ENCODE data around the gene ISYNA1.

ISYNA1 gene

DNA sequence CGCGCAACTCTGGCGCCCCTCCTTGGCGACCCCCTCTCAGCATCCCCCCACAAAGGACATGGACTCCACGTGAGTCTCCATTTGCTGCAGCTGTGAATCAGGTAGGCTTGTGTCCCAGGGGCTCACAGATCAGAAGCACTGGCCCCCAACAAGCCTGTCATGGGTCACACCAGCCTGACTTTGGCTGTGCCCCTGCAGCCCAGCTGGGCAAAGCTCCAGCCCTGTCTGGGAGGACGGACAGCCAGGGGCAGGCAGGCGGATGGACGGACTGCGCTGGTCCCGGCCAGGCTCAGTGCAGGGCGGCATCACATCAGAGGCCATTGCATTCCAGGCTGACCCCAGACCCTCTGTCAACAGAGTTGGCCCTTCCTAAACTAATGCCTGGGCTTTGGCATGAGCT is 28.4 kb upstream of the ISYNA1 start:
- DNase-seq = no peak

DNA sequence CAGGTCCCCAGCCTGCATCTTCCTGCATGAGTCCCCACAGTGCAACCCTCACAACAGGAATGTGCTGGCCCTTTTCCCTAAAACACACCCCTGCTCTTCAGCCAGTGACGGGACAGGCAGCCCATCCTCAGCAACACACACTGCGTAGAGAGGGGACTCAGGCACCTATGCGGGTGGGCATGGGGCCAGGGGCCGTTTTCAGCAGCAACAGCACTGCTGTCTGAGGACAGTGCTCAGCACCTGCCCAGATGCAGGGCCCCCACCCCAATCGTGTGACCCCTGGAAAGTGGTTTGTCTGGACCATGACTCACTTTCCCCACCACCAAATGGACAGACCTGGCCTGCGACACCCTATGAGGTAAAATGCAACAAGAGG is 28.0 kb upstream of the ISYNA1 start:
- DNase-seq = no peak

DNA sequence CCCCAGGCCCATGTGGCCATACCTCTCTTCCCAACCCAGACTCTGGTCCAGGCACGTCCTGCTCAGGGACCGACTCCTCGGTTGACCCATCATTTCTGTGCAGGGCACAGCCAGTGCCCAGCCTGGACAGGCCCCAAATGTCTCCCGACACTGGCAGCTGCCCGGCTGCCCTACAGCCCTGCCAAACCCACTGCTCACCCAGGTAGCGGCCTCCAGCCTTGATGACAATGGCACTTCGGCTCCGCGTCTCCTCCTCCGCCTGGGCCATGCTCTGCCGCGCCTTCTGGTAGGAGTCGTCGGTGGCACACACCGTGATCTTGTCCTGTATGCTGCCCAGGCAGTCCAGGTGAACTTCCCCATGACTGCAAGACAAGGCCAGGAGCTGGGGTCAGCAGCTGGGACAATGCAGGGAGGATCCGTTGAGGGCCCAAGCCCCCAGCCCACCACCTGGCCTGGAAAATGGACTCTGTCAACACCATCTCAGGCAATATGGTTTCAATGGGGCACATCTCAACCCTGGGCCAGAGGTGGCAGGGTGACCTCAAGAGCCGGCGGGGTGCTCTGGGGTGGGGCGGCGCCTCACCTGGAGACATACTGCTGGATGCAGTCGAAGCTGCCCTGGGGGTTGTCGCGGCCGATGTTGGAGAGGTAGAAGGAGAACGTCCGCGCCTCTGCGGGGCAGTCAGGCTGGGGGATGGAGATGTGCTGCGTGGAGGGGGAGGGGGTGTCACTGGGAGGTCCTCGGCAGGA is 27.5 kb upstream of the ISYNA1 start:
- no peak for DNase-seq

DNA sequence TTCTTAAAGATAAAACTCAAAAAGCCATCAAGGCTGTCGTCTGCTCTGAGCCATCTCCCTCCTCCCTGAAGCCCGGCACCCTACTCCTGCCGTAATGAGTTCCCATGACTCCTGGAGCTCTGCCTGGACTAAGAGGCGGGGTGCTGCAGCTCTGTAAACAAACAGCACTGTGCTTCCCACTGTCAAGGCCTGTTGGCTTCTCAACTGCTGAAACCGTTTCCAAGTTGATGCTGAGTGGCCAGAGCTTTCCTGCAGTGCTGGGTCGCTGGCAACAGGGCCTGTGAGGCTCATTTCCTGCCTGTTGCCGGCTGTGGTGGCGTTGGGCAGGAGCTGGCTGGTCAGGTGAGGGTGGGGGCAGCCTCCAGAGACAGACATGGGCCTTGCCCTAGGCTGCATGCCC is 26.7 kb upstream of the ISYNA1 start:
- DNase-seq = no peak

DNA sequence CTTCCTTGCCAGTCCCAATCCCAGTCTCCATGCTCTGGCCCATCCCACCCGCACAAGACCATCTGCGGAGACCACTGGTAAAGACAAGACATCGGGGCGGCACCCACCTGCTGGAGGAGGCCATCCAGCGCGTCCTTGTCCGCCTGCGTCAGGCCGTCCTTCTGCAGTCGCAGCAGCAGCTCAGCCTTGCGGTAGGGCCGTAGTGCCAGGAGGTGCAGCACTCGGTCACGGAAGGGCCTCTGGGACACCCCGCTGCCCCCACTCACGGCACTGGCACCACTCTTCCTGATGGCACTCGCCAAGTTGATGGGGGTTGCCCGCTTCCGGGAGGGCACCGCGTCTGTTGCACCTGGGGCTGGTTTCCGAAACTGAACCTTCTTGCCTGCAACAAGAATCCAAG is 23.5 kb upstream of the ISYNA1 start:
- no peak for DNase-seq

DNA sequence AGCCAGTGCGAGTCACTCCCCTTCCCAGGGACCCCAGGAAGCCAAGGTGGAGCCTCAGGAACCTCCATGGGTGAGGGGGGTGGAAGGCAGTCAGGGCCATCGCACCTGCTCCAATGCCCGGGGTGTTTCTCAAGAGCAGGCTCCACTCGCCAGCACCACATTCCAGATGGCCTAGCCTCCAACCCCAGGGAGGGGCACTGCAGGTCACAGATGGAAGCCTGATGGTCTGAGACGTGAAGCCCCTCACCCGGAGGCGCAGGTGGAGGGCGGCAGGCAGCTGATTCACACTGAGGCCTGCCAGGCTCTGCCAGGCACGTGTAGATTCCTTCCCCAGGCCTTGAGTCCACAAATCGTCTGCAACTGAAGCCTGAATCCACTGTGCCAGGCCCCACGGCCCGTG is 23.0 kb upstream of the ISYNA1 start:
- no peak for DNase-seq

DNA sequence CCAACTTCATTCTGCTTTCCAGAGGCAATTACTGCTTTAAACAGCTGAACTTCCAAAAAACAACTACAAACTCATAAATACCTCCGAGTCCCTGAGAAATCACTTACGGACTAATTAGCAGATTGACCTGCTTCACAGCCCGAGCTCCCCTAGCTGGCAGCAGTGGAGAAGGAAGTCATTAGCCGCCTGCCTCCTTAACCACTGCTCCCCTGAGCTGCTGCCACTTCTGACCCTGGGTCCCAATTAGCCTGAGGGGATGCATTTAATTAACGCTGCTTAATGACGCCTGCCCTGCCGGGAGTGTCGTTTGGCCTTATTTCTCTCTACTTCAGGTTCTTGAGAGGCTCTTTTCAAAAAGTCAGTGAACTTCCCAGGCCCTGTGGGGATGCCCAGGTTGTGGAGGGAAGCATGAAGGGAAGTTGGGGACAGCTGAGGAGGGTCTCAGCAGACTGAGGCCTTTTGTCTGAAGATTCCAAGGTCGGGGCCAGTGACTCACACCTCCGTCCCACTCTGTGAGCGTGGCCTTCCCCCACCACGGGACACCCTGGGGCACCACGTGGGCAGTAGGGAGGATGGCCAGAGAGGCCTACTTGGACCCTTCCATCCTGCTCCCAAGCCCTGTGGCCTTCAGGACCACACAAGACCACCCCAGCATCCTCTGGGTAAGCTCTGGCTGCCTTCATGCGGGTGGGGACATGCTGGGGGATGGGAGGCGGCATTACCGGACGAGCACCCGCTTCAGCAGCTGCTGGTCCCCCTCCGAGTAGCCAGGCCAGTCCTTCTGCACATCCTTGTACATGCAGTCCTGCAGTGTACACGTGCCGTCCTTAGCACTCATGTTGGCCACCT is 19.8 kb upstream of the ISYNA1 start:
- DNase-seq = no peak

DNA sequence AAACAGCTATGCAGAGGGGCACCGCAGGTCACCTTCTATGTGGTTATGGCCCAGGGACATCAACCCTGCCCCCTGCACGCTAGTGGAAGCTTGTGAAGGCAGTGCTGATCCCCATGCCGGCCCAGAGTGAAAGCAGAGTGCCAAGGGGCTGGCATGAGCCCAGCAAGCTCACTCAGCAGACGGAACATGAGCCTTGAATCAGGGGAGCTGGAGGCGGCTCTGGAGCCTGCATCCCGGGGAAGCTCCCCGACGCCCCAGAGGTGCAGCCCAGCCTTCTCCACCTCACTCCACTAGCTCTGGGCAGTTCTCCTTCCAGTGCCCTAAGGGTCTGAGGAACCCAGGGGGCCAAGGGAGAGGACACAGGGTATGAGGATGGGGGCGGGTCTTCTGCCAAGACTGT is 19.0 kb upstream of the ISYNA1 start:
- DNase-seq = no peak

DNA sequence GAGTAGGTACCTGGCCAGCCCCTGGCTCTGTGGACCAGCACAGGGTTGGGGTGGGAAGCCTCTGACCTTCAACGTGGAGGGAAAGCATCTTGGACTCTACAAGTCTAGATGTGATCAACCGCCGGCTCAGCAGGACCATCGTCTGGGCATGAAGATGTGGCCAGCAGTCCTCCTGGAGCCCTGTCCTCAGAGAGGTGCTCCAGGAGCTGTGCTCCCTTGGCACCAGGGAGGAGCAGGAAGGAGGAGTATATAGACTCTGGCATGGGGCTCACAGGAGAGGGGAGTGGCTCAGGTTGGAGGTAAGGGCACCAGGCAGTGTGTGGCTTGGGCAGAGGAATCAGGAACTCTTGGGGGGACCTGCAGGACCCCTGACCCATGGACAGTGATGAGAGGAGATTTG is 18.3 kb upstream of the ISYNA1 start:
- no peak for DNase-seq

DNA sequence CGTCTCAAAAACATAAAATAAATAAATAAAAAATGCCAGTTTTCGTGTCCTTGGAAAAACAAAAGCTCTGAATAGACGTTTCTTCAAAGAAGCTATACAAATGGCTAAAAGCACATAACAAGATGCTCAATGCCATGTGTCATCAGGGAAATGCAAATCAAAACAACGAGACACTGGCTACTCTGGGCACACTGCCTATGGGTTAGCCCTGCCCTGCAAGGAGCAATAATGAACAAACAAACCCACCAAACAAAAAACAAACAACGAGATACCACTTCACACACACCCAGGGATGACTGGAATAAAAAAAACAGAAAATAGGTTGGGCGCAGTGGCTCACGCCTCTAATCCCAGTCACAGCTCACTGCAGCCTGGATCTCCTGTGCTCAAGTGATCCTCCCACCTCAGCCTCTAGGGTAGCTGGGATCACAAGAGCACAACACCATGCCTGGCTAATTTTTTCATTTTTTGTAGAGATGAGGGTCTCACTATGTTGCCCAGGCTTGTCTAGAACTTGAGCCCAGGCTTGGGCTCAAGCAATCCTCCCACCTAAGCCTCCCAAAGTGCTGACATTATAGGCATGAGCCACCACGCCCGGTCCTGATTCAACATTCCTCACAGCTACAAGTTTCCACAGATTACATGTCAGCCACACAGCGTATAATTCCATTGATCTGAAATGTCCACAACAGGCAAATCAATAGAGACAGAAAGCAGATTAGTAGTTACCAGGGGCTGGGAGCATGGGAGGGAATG is 15.5 kb upstream of the ISYNA1 start:
- DNase-seq = no peak

DNA sequence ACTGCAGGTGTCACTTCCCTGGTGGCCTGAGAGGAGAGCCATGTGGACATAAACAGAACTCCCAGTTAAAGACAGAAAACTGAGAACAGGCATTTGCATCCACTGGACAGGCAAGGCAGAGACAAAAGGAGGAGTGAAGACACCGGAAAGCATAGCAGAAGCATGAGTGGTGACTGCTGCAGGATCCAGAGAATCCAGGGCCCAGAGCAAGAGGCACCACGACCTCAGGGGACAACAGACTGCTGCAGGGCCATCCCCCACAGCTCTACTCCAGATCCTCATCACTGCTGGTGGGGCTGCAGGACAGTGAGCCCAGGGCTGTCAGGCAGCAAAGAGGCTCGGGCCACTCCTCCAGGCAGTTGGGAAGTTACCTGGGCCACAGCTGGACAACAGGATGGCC is 14.5 kb upstream of the ISYNA1 start:
- DNase-seq = no peak

DNA sequence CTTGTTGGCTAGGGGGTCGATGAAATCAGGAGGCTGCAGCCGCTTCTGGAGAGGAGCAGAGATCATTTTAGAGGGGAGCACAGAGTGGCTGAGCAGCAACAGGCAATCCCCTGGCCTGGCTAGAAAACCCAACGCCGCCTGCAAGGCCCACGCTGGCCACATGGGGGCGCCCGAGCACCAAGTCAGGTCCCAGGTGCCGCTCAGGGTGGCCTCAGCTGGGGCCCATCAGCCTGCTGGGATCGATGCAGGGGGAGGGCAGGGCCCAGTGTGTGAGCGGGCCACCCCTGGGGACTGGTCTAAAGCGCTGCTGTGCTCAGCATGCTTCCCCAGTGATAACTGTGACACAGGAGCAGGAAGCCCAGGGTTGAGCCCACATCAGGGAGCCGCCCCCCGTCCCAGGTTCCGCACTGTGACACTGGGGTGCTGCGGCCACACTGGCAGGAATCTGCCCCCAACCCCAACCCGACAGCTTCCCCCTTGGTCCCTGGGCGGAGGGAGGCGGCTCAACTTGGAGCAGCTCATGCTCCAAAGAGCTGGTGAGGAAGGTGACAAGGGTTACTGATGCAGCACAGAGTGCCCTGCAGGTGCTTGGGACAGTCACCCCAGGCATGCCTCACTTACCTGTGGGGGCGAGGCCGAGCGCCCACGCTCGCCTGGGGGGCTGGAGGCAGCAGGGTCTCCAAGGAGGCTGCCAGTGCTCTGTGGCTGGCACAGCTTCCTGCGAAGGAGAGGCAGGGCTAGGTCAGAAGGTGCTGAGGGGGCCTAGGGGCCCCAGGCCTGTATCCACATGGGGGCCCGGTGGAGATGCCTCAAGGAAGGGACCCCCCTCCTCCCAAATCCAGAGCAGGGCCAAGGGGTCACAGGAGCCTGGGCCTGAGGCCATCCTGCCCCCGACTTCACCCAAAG is 13.3 kb upstream of the ISYNA1 start:
- DNase-seq = no peak

DNA sequence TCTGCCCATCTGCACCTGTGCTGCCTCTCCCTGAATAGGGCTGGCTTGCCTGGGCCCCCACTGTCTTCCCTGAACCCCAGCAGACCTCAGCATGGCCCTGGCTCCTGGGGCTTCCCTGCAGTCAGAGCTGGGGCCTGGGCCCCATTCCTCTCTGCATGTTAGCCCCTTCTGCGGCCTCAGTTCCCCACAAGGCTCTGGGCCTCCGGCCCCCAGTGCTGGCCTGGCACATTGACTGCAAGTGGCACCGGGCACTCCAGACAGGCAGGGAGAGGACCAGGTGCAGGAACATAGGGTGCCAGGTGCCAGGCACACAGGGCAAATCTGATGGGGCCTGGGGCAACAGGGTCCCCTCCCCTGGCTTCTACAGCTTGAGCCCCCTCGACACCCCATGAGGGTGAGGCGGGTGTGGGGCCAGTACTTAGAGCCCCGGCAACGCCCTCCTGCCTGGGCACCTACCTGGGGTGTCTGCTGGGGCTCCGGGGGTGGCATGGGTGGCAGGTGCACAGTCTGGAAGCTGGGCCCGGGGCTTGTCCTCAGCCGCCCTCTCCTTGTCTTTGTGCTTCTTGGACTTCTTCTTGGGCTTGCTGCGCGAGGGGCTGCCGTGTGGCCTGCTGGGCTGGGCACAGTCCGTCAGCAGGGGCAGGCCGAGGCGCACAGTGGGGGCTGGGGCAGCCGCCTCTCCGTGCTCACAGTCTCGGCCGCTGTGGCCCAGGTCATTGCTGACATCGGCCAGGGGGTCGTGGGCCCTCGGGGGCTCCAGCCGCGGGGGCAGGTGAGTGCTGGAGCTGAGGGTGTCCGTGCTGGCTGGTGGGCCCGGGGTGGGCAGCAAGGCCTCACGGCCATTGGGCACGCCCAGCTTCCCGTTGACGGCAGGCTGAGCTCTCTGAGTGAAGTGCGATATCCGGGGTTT is 12.3 kb upstream of the ISYNA1 start:
- no peak for DNase-seq

DNA sequence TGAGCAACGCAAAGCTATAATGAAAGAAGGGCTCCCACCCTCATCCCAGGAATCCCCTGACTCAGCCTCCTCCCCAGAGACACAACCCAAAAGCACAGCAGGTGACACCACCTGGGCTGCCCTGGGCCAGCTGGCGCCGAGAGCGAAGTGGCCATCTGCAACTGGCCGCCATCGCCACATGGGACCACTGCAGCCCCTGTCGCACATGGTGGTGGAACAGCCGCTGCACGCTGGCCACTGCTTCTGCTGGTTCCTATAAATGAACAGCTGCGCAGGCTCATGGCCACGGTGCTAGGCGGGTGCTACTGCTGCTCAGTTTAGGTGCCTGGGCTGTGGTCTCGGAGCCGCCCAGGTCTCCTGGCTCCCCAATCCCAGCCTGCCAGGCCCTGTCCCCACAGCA is 11.6 kb upstream of the ISYNA1 start:
- DNase-seq = no peak

DNA sequence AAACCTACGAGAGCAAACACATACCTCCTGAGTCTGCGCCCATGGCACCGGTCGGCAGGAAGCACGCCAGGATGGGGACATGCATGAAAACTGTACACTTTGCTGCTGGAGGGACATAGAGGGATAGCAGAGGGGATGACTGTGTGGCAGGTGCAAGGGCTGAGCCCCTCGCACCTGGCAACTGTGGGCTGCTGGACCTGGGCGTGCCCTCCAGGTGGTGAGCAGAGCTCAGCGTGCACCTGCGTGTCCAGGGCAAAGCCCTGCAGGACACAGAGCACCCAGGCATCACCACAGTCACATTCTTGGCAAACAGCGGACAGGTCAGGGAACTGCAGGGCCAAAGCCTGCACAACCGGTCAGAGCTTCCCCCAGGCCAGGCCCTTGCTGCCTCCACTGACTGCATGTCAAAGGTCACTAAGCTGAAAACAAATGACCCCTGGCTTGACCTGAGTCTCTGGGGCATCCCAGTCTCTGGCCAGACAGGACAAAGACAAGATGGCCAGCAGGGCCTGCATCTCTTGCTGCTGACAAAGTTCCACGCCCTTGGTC is 9.0 kb upstream of the ISYNA1 start:
- no peak for DNase-seq

DNA sequence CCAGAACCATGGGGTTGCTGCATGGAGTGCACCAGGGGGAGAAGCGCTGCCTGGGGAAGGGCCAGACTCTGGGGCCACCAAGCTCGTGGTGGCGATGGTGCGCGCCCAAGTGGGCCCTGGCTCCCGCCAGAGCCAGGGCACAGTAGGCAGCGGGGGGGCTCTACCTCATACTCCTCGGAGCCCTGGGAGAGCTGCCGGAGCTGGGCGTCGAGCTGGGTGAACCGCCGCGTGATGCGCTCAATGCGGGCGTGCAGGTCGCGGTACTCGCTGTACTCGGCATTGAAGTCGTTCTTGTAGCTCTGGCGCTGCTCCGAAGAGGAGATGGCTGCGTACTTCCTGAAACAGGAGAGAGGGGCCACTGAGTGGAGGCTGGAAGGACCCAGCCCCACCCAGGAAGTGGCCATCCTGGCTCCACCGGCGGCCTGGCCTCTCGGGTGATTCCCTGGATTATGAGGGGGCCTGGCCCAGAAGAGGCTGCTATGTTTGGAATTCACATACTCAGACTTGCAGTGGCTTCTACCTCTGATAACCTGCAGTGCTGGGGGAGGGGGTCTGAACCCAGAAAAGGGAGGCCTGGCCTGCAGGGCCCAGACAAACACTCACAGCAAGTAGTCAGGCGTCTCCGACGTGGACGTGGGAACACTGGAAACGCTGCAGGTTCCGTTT is 8.3 kb upstream of the ISYNA1 start:
- no peak for DNase-seq

DNA sequence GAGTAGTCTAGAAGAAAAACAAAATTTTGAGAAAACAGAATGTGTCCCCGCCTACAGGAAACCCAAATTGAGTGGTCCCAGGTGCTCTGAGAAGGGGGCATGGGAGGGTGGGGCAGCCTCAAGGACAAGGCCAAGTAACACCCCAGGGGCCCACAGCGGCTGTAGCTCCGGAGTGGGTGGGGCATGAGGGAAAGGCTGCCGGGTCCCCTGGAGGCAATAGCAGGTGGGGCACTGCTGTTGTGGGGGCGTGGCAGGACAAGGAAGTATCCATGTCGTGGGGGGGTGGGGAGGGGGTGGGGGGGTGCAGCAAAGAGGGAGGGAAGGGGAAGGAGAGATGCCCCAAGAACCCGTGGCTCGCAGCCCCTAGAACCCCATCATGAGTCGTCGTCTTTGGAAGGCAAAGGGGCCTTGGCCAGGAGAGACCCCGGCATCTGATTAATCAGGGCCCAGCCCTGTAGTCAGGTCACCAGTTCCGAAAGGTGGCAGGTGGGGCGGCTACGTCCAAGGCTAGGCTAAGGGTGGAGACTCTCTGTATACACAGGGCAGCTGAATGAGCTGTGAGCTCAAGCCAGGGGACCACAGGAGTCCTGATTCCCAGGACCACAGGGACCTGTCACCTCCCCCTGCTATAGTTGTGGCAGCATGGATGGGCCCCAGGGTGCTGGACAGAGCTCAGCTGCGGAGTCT is 7.5 kb upstream of the ISYNA1 start:
- no peak for DNase-seq

DNA sequence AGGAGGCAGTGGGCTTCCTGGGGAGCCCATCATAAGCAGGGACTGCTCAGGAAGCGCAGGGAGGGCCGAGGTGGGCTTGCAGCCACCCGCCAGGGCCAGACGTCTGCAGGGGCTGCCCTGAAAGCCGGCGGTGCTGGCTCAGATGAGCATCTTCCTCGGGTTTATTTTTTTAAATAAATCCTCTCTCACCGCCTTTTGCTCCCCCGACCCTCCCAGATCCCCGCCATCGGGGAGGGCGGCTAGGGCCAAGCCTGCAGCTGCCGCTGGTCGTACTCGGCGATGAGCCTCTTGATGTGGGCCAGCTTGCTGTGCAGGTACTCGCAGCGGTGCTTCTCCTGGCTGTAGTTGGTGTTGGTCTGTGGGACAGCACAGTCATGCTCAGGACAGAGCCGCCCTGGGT is 6.6 kb upstream of the ISYNA1 start:
- no peak for DNase-seq

DNA sequence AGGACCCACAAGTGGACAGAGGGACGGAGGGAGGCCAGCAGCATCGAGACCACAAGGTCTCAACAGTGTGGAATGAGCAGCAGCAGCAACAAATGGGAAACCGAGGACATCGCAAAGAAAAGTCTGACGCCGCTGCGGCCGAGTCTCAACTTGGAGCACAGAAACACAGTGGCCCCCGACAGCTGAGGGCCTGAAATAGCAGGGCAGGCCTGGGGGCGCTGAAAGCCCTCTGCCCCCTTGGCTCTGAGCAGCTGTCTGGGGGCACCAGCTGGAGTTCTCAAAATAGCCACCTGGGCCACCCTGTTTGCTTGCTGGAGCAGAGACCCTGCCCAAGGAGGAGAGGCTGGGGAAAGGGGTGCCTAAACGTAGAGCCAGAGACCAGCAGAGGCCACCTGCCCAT is 5.9 kb upstream of the ISYNA1 start:
- no peak for DNase-seq

DNA sequence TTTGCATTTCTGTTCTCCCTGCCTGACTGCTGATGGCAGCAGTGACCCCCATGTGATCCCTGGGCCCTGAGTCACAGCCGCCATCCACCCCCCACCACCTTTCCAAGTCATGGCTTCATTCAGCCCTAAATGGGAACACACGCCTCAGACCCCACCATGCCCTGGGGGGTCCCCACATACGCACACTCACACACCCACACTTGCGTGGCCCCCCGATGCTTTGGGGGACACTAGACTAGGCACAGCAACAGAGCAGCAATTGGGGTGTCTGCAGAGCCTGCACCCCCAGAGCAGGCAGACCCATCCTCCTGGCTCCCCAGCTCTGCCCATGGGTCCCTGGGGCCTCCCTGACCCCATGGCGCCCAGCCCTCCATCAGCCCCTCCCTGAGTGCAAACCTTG is 5.5 kb upstream of the ISYNA1 start:
- no peak for DNase-seq
